ENCODE results near the gene TMEM132C.

- TF ChIP-seq CTCF (IDR thresholded peaks at IDR 0.05) (no peak), POLR2A (IDR thresholded peaks at IDR 0.05) (no peak)
These were observed 339.1 kb downstream of the TMEM132C start for GRCh38 chr12:128606051-128606450.

Data from esophagus squamous epithelium (tissue), 4 donors.